ENCODE results near the gene CACNA1F. TPM values are rescaled to one million over a fixed set of nuclear protein-coding genes. Genes with fewer than 3 reads are reported as not detected.

Gene CACNA1F
- total RNA-seq, 4 donors from 2014 or later, result 0.32 to 2.8 (median 0.96) TPM; not detected in 1

- no peaks in the 10 kb centered on the region for H3K36me3 ChIP-seq
- in situ Hi-C loops (cut with MboI; ENCODE audit: low pct_ligation_motif_present in 1 of 4, low pct_unique_long_range_greater_than_20kb in 1 of 4, low sequenced_read_pairs in 3 of 4) (no loop called here), intact Hi-C loops (cut with DNase I; ENCODE audit: low total_unique reads) (no loop called here)
- no peak for DNase-seq
- no peaks in the 10 kb centered on the region for H3K9me3 ChIP-seq
- WGBS, 2 donors (ENCODE audit: low coverage in 1 of 2), result 88% methylated on average over 13 of the region's 13 CpGs; no CpG with 5 or more reads in 1 of the 2 donors
- H3K4me3 ChIP-seq, result no peak overlapping the region
- no peak overlapping the region for H3K27ac ChIP-seq
- TF ChIP-seq POLR2A (IDR thresholded peaks at IDR 0.05), result no peak
- no peak for TF ChIP-seq EP300 (IDR thresholded peaks at IDR 0.05; ENCODE audit: low read depth)
- no peaks in the 10 kb centered on the region for H3K4me1 ChIP-seq
- no peaks in the 10 kb centered on the region for H3K27me3 ChIP-seq
These were observed 18.2 kb upstream of the CACNA1F start for GRCh38 chrX:49251325-49251724.

- Histone ChIP-seq H3K4me1 (no peaks in the 10 kb centered on the region), H3K9me3 (no peaks in the 10 kb centered on the region), H3K4me3 (no peak overlapping the region), H3K27me3 (no peaks in the 10 kb centered on the region), H3K36me3 (no peaks in the 10 kb centered on the region), H3K27ac (no peak overlapping the region)
- intact Hi-C loops (cut with DNase I; ENCODE audit: low total_unique reads) (no loop called here), in situ Hi-C loops (cut with MboI; ENCODE audit: low pct_ligation_motif_present in 1 of 4, low pct_unique_long_range_greater_than_20kb in 1 of 4, low sequenced_read_pairs in 3 of 4) (no loop called here)
- WGBS, 2 donors (ENCODE audit: low coverage in 1 of 2), result 83% methylated on average over 9 of the region's 9 CpGs; no CpG with 5 or more reads in 1 of the 2 donors
- DNase-seq, result no peak
- TF ChIP-seq POLR2A (IDR thresholded peaks at IDR 0.05) (no peak), POLR2AphosphoS5 (IDR thresholded peaks at IDR 0.05) (no peak), CTCF (IDR thresholded peaks at IDR 0.05) (no peak)
These were observed 17.4 kb upstream of the CACNA1F start for GRCh38 chrX:49250578-49250977.

GRCh38 chrX:49250066-49250465, 16.9 kb upstream of the CACNA1F start:
- in situ Hi-C loops (cut with MboI; ENCODE audit: low pct_ligation_motif_present in 1 of 4, low pct_unique_long_range_greater_than_20kb in 1 of 4, low sequenced_read_pairs in 3 of 4), result no loop called here

GRCh38 chrX:49249616-49250015, 16.5 kb upstream of the CACNA1F start:
- H3K9me3 ChIP-seq, result no peaks in the 10 kb centered on the region
- no peaks in the 10 kb centered on the region for H3K27me3 ChIP-seq
- intact Hi-C loops (cut with DNase I; ENCODE audit: low total_unique reads) (no loop called here), in situ Hi-C loops (cut with MboI; ENCODE audit: low pct_ligation_motif_present in 1 of 4, low pct_unique_long_range_greater_than_20kb in 1 of 4, low sequenced_read_pairs in 3 of 4) (no loop called here)
- 81% methylated on average over 9 of the region's 9 CpGs; no CpG with 5 or more reads in 1 of the 2 donors for WGBS, 2 donors (ENCODE audit: low coverage in 1 of 2)
- no peak overlapping the region for H3K27ac ChIP-seq
- no peak for DNase-seq
- no peak overlapping the region for H3K4me3 ChIP-seq
- H3K4me1 ChIP-seq, result no peaks in the 10 kb centered on the region
- H3K36me3 ChIP-seq, result no peaks in the 10 kb centered on the region
- TF ChIP-seq POLR2AphosphoS5 (IDR thresholded peaks at IDR 0.05) (no peak), EP300 (IDR thresholded peaks at IDR 0.05; ENCODE audit: low read depth) (no peak), POLR2A (IDR thresholded peaks at IDR 0.05) (no peak), CTCF (IDR thresholded peaks at IDR 0.05) (no peak)

More at GRCh38 chrX:49250066-49250465, 16.9 kb upstream of the CACNA1F start:
- TF ChIP-seq POLR2A (IDR thresholded peaks at IDR 0.05) (no peak), EP300 (IDR thresholded peaks at IDR 0.05; ENCODE audit: low read depth) (no peak), POLR2AphosphoS5 (IDR thresholded peaks at IDR 0.05) (no peak), CTCF (IDR thresholded peaks at IDR 0.05) (no peak)
- no peak overlapping the region for H3K27ac ChIP-seq
- H3K36me3 ChIP-seq, result no peaks in the 10 kb centered on the region
- H3K27me3 ChIP-seq, result no peaks in the 10 kb centered on the region
- no peak for DNase-seq
- H3K4me1 ChIP-seq, result no peaks in the 10 kb centered on the region
- H3K4me3 ChIP-seq, result no peak overlapping the region
- 88% methylated on average over 13 of the region's 13 CpGs; no CpG with 5 or more reads in 1 of the 2 donors for WGBS, 2 donors (ENCODE audit: low coverage in 1 of 2)
- H3K9me3 ChIP-seq, result no peaks in the 10 kb centered on the region
- intact Hi-C loops (cut with DNase I; ENCODE audit: low total_unique reads), result no loop called here

- H3K36me3 ChIP-seq, result no peaks in the 10 kb centered on the region
- intact Hi-C loops (cut with DNase I; ENCODE audit: low total_unique reads), result no loop called here
- in situ Hi-C loops (cut with MboI; ENCODE audit: low pct_ligation_motif_present in 1 of 4, low pct_unique_long_range_greater_than_20kb in 1 of 4, low sequenced_read_pairs in 3 of 4), result no loop called here
- no peak for TF ChIP-seq CTCF (IDR thresholded peaks at IDR 0.05)
- TF ChIP-seq POLR2AphosphoS5 (IDR thresholded peaks at IDR 0.05), result no peak
- H3K27ac ChIP-seq, result no peak overlapping the region
- 84% methylated on average over 6 of the region's 6 CpGs; no CpG with 5 or more reads in 1 of the 2 donors for WGBS, 2 donors (ENCODE audit: low coverage in 1 of 2)
- no peaks in the 10 kb centered on the region for H3K4me1 ChIP-seq
- H3K27me3 ChIP-seq, result no peaks in the 10 kb centered on the region
- H3K4me3 ChIP-seq, result no peak overlapping the region
- DNase-seq, result no peak
- H3K9me3 ChIP-seq, result no peaks in the 10 kb centered on the region
These were observed 15.9 kb upstream of the CACNA1F start for GRCh38 chrX:49249071-49249470.
